ENCODE results near the gene COL18A1.

GRCh38 chr21:45365608-45366241, 39.2 kb upstream of the COL18A1 start:
- TF ChIP-seq, protein P1, sequence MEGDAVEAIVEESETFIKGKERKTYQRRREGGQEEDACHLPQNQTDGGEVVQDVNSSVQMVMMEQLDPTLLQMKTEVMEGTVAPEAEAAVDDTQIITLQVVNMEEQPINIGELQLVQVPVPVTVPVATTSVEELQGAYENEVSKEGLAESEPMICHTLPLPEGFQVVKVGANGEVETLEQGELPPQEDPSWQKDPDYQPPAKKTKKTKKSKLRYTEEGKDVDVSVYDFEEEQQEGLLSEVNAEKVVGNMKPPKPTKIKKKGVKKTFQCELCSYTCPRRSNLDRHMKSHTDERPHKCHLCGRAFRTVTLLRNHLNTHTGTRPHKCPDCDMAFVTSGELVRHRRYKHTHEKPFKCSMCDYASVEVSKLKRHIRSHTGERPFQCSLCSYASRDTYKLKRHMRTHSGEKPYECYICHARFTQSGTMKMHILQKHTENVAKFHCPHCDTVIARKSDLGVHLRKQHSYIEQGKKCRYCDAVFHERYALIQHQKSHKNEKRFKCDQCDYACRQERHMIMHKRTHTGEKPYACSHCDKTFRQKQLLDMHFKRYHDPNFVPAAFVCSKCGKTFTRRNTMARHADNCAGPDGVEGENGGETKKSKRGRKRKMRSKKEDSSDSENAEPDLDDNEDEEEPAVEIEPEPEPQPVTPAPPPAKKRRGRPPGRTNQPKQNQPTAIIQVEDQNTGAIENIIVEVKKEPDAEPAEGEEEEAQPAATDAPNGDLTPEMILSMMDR (IDR thresholded peaks at IDR 0.05 in 4 of 5, conservative IDR thresholded peaks at IDR 0.05 in 1 of 5), result no peak
- no peak for TF ChIP-seq POLR2A (IDR thresholded peaks at IDR 0.05)
